ENCODE measurements around the gene GTF2H1. TPM values are rescaled to one million over a fixed set of nuclear protein-coding genes. Genes with fewer than 3 reads are reported as not detected.
A peak's percentile ranks its signal among the peaks of the same experiment; 100 is the strongest.

The GTF2H1 gene
- total RNA-seq, 1 experiment from 2014 or later: 72.0 TPM

GRCh38 chr11:18379201-18379600 lies 56.8 kb downstream of the GTF2H1 start:
- CTCF ChIA-PET: interaction anchor here (0.7 kb wide), 1 partner anchor 82 kb away, joined by 3 read pairs; no protein-coding TSS in a partner anchor
- H3K36me3 ChIP-seq (ENCODE audit: control insufficient read depth, insufficient read depth, low read length): no peaks in the 10 kb centered on the region
- no peaks in the 10 kb centered on the region for H3K36me3 Mint-ChIP-seq (ENCODE audit: insufficient read depth, unreplicated experiment)
- no peaks in the 10 kb centered on the region for H3K27me3 Mint-ChIP-seq (ENCODE audit: insufficient read depth, unreplicated experiment)
- H3K4me3 Mint-ChIP-seq (ENCODE audit: unreplicated experiment): no peak overlapping the region
- no peak overlapping the region for H3K27ac Mint-ChIP-seq (ENCODE audit: unreplicated experiment)
- H3K4me1 ChIP-seq: peaks cover 16% of the 10 kb centered on the region
- intact Hi-C loops (cut with micrococcal nuclease; ENCODE audit: unreplicated experiment): no loop called here
- no peak for DNase-seq
- TF ChIP-seq CTCF (IDR thresholded peaks at IDR 0.05; ENCODE audit: insufficient read depth in 1 of 2, low read depth in 1 of 2, low read length in 1 of 2, severe bottlenecking in 1 of 2, unreplicated experiment in 1 of 2): no peak
- H3K9me3 ChIP-seq: no peaks in the 10 kb centered on the region
- no TSS peak for BruUV-seq (replicated peaks)
- POLR2A ChIA-PET: interaction anchor here (1.1 kb wide), 1 partner anchor 15 kb away, joined by 4 read pairs; the partner anchor contains the start of gene LDHA
- no peak overlapping the region for H3K4me3 ChIP-seq (ENCODE audit: low read depth, low read length)
- peaks cover 15% of the 10 kb centered on the region for H3K4me1 Mint-ChIP-seq (ENCODE audit: low read depth, unreplicated experiment)
- H3K27me3 ChIP-seq (replicated peaks; ENCODE audit: control insufficient read depth, insufficient read depth, low read length): no peaks in the 10 kb centered on the region
- no peaks in the 10 kb centered on the region for H3K9me3 Mint-ChIP-seq (ENCODE audit: unreplicated experiment)

- Mint-ChIP-seq H3K27me3 (ENCODE audit: insufficient read depth, unreplicated experiment) (no peaks in the 10 kb centered on the region), H3K9me3 (ENCODE audit: unreplicated experiment) (no peaks in the 10 kb centered on the region), H3K36me3 (ENCODE audit: insufficient read depth, unreplicated experiment) (no peaks in the 10 kb centered on the region), H3K27ac (ENCODE audit: unreplicated experiment) (peak overlapping the region; percentile 90), H3K4me1 (ENCODE audit: low read depth, unreplicated experiment) (peaks cover 17% of the 10 kb centered on the region), H3K4me3 (ENCODE audit: unreplicated experiment) (peak overlapping the region; percentile 48)
- ChIA-PET CTCF (interaction anchor here (1.2 to 1.9 kb wide), 4 partner anchors 12 to 268 kb away, joined by 3 to 16 read pairs (median 5); partner anchors contain the start of gene LDHA), POLR2A (interaction anchor here (0.5 to 2.4 kb wide), 6 partner anchors 11 to 1116 kb away, joined by 3 to 57 read pairs (median 4); partner anchors contain the start of genes LDHA and TSG101)
- Histone ChIP-seq H3K27me3 (replicated peaks; ENCODE audit: control insufficient read depth, insufficient read depth, low read length) (no peaks in the 10 kb centered on the region), H3K36me3 (ENCODE audit: control insufficient read depth, insufficient read depth, low read length) (no peaks in the 10 kb centered on the region), H3K9me3 (no peaks in the 10 kb centered on the region), H3K4me3 (ENCODE audit: low read depth, low read length) (no peak overlapping the region), H3K4me1 (peaks cover 21% of the 10 kb centered on the region)
- intact Hi-C loops (cut with micrococcal nuclease; ENCODE audit: unreplicated experiment): loop anchor here (1.0 kb wide), 1 partner anchor 11 kb away; the partner anchor contains the start of gene LDHA
- TF ChIP-seq CTCF (IDR thresholded peaks at IDR 0.05; ENCODE audit: insufficient read depth in 1 of 2, low read depth in 1 of 2, low read length in 1 of 2, severe bottlenecking in 1 of 2, unreplicated experiment in 1 of 2): no peak
- BruUV-seq (replicated peaks): no TSS peak
- DNase-seq: peak; percentile 54 to 81
Measured at GRCh38 chr11:18383388-18384156, 61.2 kb downstream of the GTF2H1 start.

- peak overlapping the region; percentile 90 for H3K27ac Mint-ChIP-seq (ENCODE audit: unreplicated experiment)
- peak; percentile 71 to 82 for DNase-seq
Measured at GRCh38 chr11:18384157-18384641, 61.8 kb downstream of the GTF2H1 start.

More at GRCh38 chr11:18384157-18384641, 61.8 kb downstream of the GTF2H1 start:
- BruUV-seq (replicated peaks): no TSS peak
- Histone ChIP-seq H3K9me3 (no peaks in the 10 kb centered on the region), H3K4me3 (ENCODE audit: low read depth, low read length) (no peak overlapping the region), H3K4me1 (peaks cover 21% of the 10 kb centered on the region), H3K27me3 (replicated peaks; ENCODE audit: control insufficient read depth, insufficient read depth, low read length) (no peaks in the 10 kb centered on the region), H3K36me3 (ENCODE audit: control insufficient read depth, insufficient read depth, low read length) (no peaks in the 10 kb centered on the region)
- H3K9me3 Mint-ChIP-seq (ENCODE audit: unreplicated experiment): no peaks in the 10 kb centered on the region
- H3K4me3 Mint-ChIP-seq (ENCODE audit: unreplicated experiment): peak overlapping the region; percentile 48
- intact Hi-C loops (cut with micrococcal nuclease; ENCODE audit: unreplicated experiment): loop anchor here (1.0 kb wide), 1 partner anchor 10 kb away; the partner anchor contains the start of gene LDHA
- peaks cover 17% of the 10 kb centered on the region for H3K4me1 Mint-ChIP-seq (ENCODE audit: low read depth, unreplicated experiment)
- CTCF ChIA-PET: interaction anchor here (1.2 to 1.9 kb wide), 4 partner anchors 11 to 269 kb away, joined by 3 to 16 read pairs (median 5); partner anchors contain the start of gene LDHA
- POLR2A ChIA-PET: interaction anchor here (0.6 to 2.4 kb wide), 4 partner anchors 11 to 1117 kb away, joined by 3 to 57 read pairs (median 8); partner anchors contain the start of genes LDHA and TSG101
- no peaks in the 10 kb centered on the region for H3K36me3 Mint-ChIP-seq (ENCODE audit: insufficient read depth, unreplicated experiment)
- no peaks in the 10 kb centered on the region for H3K27me3 Mint-ChIP-seq (ENCODE audit: insufficient read depth, unreplicated experiment)
- peak in 1 of 2 experiments; percentile 14 for TF ChIP-seq CTCF (IDR thresholded peaks at IDR 0.05; ENCODE audit: insufficient read depth in 1 of 2, low read depth in 1 of 2, low read length in 1 of 2, severe bottlenecking in 1 of 2, unreplicated experiment in 1 of 2)
